ENCODE data around the gene PRIMPOL. TPM values are rescaled to one million over a fixed set of nuclear protein-coding genes. Genes with fewer than 3 reads are reported as not detected.
A peak's percentile ranks its signal among the peaks of the same experiment; 100 is the strongest.

Gene PRIMPOL
- total and polyA plus RNA-seq, 4 experiments from 2014 or later = 14.0 to 23.2 (median 20.9) TPM

DNA sequence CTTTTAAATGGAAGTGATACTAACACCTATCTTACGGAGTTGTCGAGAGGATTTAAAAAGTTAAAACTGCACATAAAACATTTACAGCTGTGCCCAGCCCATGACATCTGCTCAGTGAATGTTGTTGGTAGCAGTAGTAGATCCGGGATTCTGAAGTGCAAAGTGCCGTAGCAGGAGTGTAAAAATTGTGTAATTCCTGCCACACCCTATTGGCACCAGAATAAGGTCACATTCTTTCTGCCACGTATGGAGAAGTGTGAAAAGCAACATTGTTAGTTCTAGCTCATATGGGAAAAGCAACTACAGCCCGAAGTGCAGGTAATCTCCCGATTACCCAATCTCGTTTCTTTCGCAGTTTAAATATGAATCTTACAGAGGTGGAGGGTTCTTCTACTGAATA, 31.2 kb downstream of the PRIMPOL start:
- H3K36me3 Mint-ChIP-seq = peaks cover 2 to 7% of the 10 kb centered on the region in 2 donors
- Histone ChIP-seq H3K36me3 (ENCODE audit: insufficient read depth, low read length) (no peaks in the 10 kb centered on the region), H3K9me3 (ENCODE audit: control insufficient read depth in 1 of 2, low read length in 2 of 2) (no peaks in the 10 kb centered on the region), H3K4me3 (ENCODE audit: low read length in 2 of 2) (no peak overlapping the region), H3K4me1 (ENCODE audit: insufficient read depth, low read length) (no peaks in the 10 kb centered on the region), H3K27ac (ENCODE audit: low read depth, low read length) (no peak overlapping the region), H3K27me3 (ENCODE audit: insufficient read depth, low read length) (no peaks in the 10 kb centered on the region)
- DNase-seq = no peak
- H3K27me3 Mint-ChIP-seq = no peaks in the 10 kb centered on the region
- CTCF ChIA-PET (ENCODE audit: partially characterized antibody) = no interaction called here
- peak overlapping the region in 1 of 7 donors; percentile 29 for H3K27ac Mint-ChIP-seq
- POLR2A ChIA-PET (ENCODE audit: partially characterized antibody) = no interaction called here
- no peaks in the 10 kb centered on the region for H3K9me3 Mint-ChIP-seq
- intact Hi-C loops (cut with micrococcal nuclease) = no loop called here
- H3K4me1 Mint-ChIP-seq = peaks cover 0 to 8% (median 5%) of the 10 kb centered on the region in 4 donors
- no peak overlapping the region for H3K4me3 Mint-ChIP-seq

DNA sequence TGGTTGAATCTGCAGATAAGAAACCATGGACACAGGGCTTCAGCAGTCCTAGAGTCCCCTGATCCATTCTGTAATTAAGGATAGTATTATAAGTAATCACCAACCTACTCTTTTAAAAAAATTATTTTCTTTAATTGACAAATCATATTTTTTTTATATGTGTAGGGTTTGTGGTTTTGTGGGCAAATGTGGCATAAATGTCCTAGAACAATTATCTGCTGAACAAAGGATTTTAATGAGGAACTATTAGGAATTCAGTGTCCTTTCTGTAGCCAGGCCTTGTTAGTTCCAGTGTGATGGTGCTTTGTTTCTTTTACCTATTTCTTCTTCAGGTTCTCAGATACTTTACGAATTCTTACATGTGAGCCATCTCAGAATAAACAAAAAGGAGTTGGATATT, 32.4 kb downstream of the PRIMPOL start:
- Histone ChIP-seq H3K4me3 (ENCODE audit: low read length in 2 of 2) (no peak overlapping the region), H3K9me3 (ENCODE audit: control insufficient read depth in 1 of 2, low read length in 2 of 2) (no peaks in the 10 kb centered on the region), H3K36me3 (ENCODE audit: insufficient read depth, low read length) (no peaks in the 10 kb centered on the region), H3K27ac (ENCODE audit: low read depth, low read length) (no peak overlapping the region), H3K27me3 (ENCODE audit: insufficient read depth, low read length) (no peaks in the 10 kb centered on the region), H3K4me1 (ENCODE audit: insufficient read depth, low read length) (no peaks in the 10 kb centered on the region)
- H3K4me3 Mint-ChIP-seq = no peak overlapping the region
- intact Hi-C loops (cut with micrococcal nuclease) = no loop called here
- POLR2A ChIA-PET (ENCODE audit: partially characterized antibody) = no interaction called here
- no peaks in the 10 kb centered on the region for H3K9me3 Mint-ChIP-seq
- CTCF ChIA-PET (ENCODE audit: partially characterized antibody) = no interaction called here
- H3K27ac Mint-ChIP-seq = no peak overlapping the region
- H3K36me3 Mint-ChIP-seq = peaks cover 5 to 14% of the 10 kb centered on the region in 2 donors
- no peaks in the 10 kb centered on the region for H3K27me3 Mint-ChIP-seq
- no peak for DNase-seq
- H3K4me1 Mint-ChIP-seq = peaks cover 0 to 8% (median 5%) of the 10 kb centered on the region in 4 donors

DNA sequence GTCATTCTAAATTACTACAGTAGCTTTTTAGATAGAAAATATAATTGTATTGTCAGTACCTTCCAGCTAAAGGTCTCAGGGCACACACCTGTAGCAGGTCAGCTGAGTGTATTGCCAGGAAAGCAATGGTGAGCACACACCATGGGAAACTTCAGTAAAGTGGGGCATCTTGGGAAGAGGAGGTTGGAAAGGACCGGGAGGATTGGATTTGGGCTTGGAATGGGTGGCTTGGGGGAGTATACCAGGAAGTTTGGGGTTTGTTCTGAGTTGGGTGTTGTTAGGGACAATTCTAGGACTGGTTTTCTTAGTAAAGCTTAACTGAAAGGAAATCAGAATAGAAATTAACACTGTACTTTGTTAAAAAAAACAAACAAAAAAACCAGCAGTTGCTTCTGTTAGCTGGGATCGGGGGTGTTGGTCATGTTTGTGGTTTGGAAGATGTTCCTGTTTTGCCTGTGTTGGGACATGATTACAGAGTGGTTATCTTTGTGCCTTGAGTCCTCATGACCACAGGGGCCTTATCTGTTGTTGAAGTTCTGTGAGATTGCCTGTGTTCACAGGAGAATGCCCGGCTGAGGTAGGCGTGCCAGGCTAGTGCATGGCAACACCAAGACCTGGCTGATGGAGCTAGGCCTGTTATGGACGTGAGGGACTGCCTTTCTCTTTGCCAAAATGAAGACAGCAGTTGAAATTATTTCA, 35.1 kb downstream of the PRIMPOL start:
- no peak overlapping the region for H3K4me3 Mint-ChIP-seq
- no peaks in the 10 kb centered on the region for H3K9me3 Mint-ChIP-seq
- Histone ChIP-seq H3K4me1 (ENCODE audit: insufficient read depth, low read length) (no peaks in the 10 kb centered on the region), H3K4me3 (ENCODE audit: low read length in 2 of 2) (no peak overlapping the region), H3K9me3 (ENCODE audit: control insufficient read depth in 1 of 2, low read length in 2 of 2) (no peaks in the 10 kb centered on the region), H3K36me3 (ENCODE audit: insufficient read depth, low read length) (no peaks in the 10 kb centered on the region), H3K27ac (ENCODE audit: low read depth, low read length) (no peak overlapping the region), H3K27me3 (ENCODE audit: insufficient read depth, low read length) (no peaks in the 10 kb centered on the region)
- peaks cover 0 to 8% (median 5%) of the 10 kb centered on the region in 4 donors for H3K4me1 Mint-ChIP-seq
- CTCF ChIA-PET (ENCODE audit: partially characterized antibody) = interaction anchor here (1.2 kb wide), 1 partner anchor 11 kb away, joined by 4 read pairs; no protein-coding TSS in a partner anchor
- POLR2A ChIA-PET (ENCODE audit: partially characterized antibody) = no interaction called here
- H3K27ac Mint-ChIP-seq = peak overlapping the region in 3 of 7 donors; percentile 7 to 67 (median 43)
- DNase-seq = no peak
- peaks cover 7 to 21% of the 10 kb centered on the region in 2 donors for H3K36me3 Mint-ChIP-seq
- intact Hi-C loops (cut with micrococcal nuclease) = no loop called here
- no peaks in the 10 kb centered on the region for H3K27me3 Mint-ChIP-seq

DNA sequence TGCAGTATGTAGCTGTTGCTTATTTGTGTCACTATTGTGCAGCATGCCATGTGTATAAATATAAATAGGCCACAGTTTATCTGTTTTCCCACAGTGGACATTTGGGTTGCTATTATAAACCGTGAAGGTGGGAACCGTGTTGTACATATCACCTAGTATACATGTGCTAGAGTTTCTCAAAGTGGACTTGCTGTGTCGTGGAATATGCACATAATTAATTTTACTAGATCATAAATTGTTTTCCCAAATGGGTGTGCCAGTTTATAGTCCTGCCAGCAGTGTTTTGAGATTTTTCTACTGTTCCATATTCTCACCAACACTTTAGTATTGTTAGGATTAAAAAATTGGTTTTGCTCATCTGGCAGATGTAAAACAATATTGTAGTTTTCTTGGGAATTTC, 38.5 kb downstream of the PRIMPOL start:
- Histone ChIP-seq H3K9me3 (ENCODE audit: control insufficient read depth in 1 of 2, low read length in 2 of 2) (no peaks in the 10 kb centered on the region), H3K4me1 (ENCODE audit: insufficient read depth, low read length) (no peaks in the 10 kb centered on the region), H3K27me3 (ENCODE audit: insufficient read depth, low read length) (no peaks in the 10 kb centered on the region), H3K4me3 (ENCODE audit: low read length in 2 of 2) (no peak overlapping the region), H3K36me3 (ENCODE audit: insufficient read depth, low read length) (no peaks in the 10 kb centered on the region), H3K27ac (ENCODE audit: low read depth, low read length) (no peak overlapping the region)
- Mint-ChIP-seq H3K36me3 (peaks cover 19 to 25% of the 10 kb centered on the region in 2 donors), H3K27me3 (no peaks in the 10 kb centered on the region), H3K4me3 (no peak overlapping the region), H3K27ac (no peak overlapping the region), H3K9me3 (no peaks in the 10 kb centered on the region), H3K4me1 (peaks cover 0 to 8% (median 5%) of the 10 kb centered on the region in 4 donors)
- ChIA-PET POLR2A (ENCODE audit: partially characterized antibody) (no interaction called here), CTCF (ENCODE audit: partially characterized antibody) (no interaction called here)
- DNase-seq = no peak
- intact Hi-C loops (cut with micrococcal nuclease) = no loop called here

DNA sequence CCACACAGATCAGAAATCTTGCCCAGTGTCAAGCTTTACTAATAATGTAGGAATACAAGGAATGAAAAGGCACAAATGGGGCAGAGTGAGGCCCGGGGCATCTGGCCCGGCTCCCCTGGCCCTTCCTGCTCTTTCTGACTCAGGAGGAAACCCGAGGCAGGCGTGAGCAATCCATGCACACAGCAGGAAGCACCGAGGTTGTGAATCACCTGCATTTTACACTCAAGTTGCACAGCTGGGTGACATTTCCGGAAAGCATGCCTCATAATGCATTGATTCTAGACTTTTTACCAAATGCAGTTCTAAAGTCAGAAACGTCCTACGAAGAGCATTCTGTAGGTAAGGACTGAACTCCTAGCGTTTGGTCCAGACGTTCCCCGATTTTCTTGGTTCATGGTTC, 38.9 kb downstream of the PRIMPOL start:
- intact Hi-C loops (cut with micrococcal nuclease) = no loop called here

DNA sequence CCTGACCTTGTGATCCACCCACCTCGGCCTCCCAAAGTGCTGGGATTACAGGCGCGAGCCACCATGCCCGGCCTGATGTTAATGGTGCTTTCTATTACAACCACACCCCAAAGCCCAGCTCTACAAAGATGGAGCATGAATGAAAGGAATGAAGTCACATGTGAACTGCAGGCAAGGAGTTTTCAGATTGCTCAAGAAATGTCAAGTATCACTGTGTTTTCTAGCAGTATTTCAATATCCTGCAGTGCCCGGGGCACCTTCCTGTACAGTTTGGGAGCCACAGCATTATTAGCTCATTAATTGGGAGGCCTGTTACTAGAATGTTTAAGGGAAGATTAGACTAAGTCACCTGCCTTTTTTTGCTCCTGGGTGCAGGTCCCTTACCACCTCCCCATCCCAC, 40.1 kb downstream of the PRIMPOL start:
- Mint-ChIP-seq H3K27me3 (no peaks in the 10 kb centered on the region), H3K9me3 (no peaks in the 10 kb centered on the region), H3K4me3 (no peak overlapping the region), H3K4me1 (peaks cover 0 to 3% (median 1%) of the 10 kb centered on the region in 4 donors), H3K36me3 (peaks cover 28 to 36% of the 10 kb centered on the region in 2 donors), H3K27ac (no peak overlapping the region)
- Histone ChIP-seq H3K27ac (ENCODE audit: low read depth, low read length) (no peak overlapping the region), H3K4me1 (ENCODE audit: insufficient read depth, low read length) (no peaks in the 10 kb centered on the region), H3K9me3 (ENCODE audit: control insufficient read depth in 1 of 2, low read length in 2 of 2) (no peaks in the 10 kb centered on the region), H3K27me3 (ENCODE audit: insufficient read depth, low read length) (no peaks in the 10 kb centered on the region), H3K4me3 (ENCODE audit: low read length in 2 of 2) (no peak overlapping the region), H3K36me3 (ENCODE audit: insufficient read depth, low read length) (no peaks in the 10 kb centered on the region)
- ChIA-PET CTCF (ENCODE audit: partially characterized antibody) (no interaction called here), POLR2A (ENCODE audit: partially characterized antibody) (no interaction called here)
- DNase-seq = no peak
- intact Hi-C loops (cut with micrococcal nuclease) = no loop called here

More for the DNA sequence above, 38.9 kb downstream of the PRIMPOL start:
- Histone ChIP-seq H3K4me1 (ENCODE audit: insufficient read depth, low read length) (no peaks in the 10 kb centered on the region), H3K9me3 (ENCODE audit: control insufficient read depth in 1 of 2, low read length in 2 of 2) (no peaks in the 10 kb centered on the region), H3K27ac (ENCODE audit: low read depth, low read length) (no peak overlapping the region), H3K27me3 (ENCODE audit: insufficient read depth, low read length) (no peaks in the 10 kb centered on the region), H3K4me3 (ENCODE audit: low read length in 2 of 2) (no peak overlapping the region), H3K36me3 (ENCODE audit: insufficient read depth, low read length) (no peaks in the 10 kb centered on the region)
- H3K4me3 Mint-ChIP-seq = no peak overlapping the region
- peak overlapping the region in 1 of 7 donors; percentile 30 for H3K27ac Mint-ChIP-seq
- CTCF ChIA-PET (ENCODE audit: partially characterized antibody) = no interaction called here
- H3K36me3 Mint-ChIP-seq = peaks cover 20 to 29% of the 10 kb centered on the region in 2 donors
- peaks cover 0 to 8% (median 5%) of the 10 kb centered on the region in 4 donors for H3K4me1 Mint-ChIP-seq
- no peaks in the 10 kb centered on the region for H3K27me3 Mint-ChIP-seq
- POLR2A ChIA-PET (ENCODE audit: partially characterized antibody) = no interaction called here
- DNase-seq = no peak
- no peaks in the 10 kb centered on the region for H3K9me3 Mint-ChIP-seq

DNA sequence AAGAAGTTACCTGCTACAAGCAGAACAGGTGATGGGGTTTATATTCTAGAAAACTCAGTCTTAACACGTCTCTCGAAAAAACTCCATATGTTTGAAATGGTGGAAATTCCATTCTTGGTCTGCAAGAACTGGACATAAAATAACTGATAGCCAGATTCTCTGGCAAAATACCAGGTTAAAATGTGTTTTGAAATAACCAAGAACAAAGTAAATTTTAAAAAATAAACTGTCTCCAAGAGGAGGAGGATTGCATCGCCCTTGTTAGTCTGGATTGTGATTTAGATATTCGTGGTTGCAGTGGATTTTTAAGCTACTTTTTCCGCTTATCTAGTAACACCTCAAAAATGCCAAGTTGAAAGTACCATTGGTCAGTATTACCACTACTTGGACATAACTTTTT, 43.5 kb downstream of the PRIMPOL start:
- ChIA-PET POLR2A (ENCODE audit: partially characterized antibody) (no interaction called here), CTCF (ENCODE audit: partially characterized antibody) (no interaction called here)
- H3K36me3 ChIP-seq (ENCODE audit: insufficient read depth, low read length) = no peaks in the 10 kb centered on the region
- H3K27ac ChIP-seq (ENCODE audit: low read depth, low read length) = no peak overlapping the region
- no peaks in the 10 kb centered on the region for H3K4me1 ChIP-seq (ENCODE audit: insufficient read depth, low read length)
- H3K27me3 Mint-ChIP-seq = no peaks in the 10 kb centered on the region
- H3K36me3 Mint-ChIP-seq = peaks cover 28 to 30% of the 10 kb centered on the region in 2 donors
- no peak overlapping the region for H3K4me3 ChIP-seq (ENCODE audit: low read length in 2 of 2)
- H3K27ac Mint-ChIP-seq = no peak overlapping the region
- intact Hi-C loops (cut with micrococcal nuclease) = no loop called here
- H3K9me3 ChIP-seq (ENCODE audit: control insufficient read depth in 1 of 2, low read length in 2 of 2) = no peaks in the 10 kb centered on the region
- H3K4me3 Mint-ChIP-seq = no peak overlapping the region
- H3K9me3 Mint-ChIP-seq = no peaks in the 10 kb centered on the region
- DNase-seq = no peak
- H3K4me1 Mint-ChIP-seq = no peaks in the 10 kb centered on the region
- no peaks in the 10 kb centered on the region for H3K27me3 ChIP-seq (ENCODE audit: insufficient read depth, low read length)
